DMS153 (cell line): ENCODE data around the gene PRKN.

Experiments
- DNase-seq: peaks from one replicate; lab custom pipeline; 2025; lab: John Stamatoyannopoulos, UW

The PRKN gene

DNA sequence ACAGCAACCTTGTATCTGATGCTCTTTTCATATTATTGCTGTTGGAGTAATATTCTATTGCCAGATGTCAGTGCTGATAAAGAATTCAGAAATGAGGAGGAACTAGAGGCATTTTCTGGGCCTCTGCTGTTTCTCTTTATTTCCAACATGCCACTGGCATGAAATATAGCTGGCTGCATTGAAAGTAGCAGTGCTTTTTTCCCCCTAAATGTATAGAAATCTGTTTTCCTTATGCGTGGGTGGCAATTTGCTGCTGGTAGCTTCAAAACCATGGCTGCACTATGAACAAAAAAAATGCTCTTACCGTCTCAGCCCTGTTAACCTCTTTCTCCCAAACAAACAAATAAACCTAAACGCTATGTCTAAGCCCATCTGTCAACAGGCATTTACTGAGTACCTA lies 1011.4 kb downstream of the PRKN start:
- no peak for DNase-seq

DNA sequence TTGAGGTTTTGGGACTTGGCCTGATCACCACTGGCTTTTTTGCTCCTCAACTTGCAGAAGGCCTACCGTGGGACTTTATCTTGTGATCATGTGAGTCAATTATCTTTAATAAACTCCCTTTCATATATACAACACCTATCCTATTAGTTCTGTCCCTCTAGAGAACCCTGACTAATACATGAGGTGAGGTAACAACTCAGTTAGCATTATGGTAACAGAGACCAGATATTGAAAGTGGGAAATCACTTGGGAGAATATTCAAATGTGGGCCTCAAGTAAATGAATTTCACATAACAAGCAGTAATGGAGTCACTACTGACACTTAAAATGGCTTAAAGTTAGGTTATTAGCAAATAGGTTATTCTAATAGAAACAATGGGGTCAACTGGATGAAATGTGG lies 1015.6 kb downstream of the PRKN start:
- no peak for DNase-seq

DNA sequence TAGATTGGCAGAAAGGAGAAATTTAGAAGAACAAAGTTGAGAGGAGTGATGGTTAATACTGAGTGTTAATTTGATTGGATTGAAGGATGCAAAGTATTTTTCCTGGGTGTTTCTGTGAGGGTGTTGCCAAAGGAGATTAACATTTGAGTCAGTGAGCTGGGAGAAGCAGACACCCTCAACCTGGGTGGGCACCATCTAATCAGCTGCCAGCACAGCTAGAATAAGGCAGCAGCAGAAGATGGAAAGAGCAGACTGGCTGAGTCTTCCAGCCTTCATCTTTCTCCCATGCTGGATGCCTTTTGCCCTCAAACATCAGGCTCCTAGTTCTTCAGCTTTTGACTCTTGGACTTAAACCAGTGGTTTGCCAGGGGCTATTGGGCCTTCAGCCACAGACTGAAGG lies 1016.1 kb downstream of the PRKN start:
- DNase-seq = no peak

GRCh38 chr6:161710698-161711097 lies 1016.9 kb downstream of the PRKN start:
- no peak for DNase-seq

GRCh38 chr6:161701056-161701455 lies 1026.5 kb downstream of the PRKN start:
- DNase-seq = no peak

DNA sequence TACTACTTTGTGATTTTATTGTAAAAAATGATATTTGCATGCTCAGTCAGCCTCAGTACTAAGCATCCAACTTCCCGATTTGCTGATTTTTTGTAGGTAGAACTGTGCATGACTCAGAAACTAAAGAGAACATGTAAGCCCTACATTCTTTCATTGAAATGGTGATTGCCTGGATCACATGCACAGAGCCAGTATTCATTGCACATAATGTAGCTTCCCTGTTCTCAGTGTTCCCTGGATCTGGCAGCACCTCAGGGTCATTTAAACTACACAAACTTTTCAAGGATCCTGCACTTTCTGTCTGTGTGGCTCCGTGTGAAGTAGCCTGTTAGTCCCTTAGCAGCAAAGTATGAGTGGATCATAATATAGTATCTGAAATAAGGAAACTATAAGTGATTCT lies 1030.8 kb downstream of the PRKN start:
- no peak for DNase-seq

DNA sequence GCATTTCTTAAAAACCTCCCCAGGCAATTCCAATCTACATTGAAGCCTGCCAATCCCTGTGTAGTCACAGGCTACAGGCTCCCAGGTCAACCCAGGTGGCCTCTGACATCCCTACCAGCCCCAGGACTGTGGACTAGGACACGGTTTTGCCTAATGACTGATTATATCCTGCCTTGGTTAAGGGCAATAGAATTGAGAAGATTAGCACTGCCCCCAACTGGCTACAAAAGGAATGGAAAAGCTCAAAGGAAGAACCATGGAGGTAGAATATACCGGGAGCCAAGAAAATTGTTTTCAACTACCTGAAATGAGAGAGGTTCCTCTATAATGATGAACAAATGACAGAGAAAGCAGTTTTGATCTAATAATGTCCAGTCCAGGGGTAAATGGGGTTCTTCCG lies 1032.6 kb downstream of the PRKN start:
- DNase-seq = no peak

- no peak for DNase-seq
Measured at GRCh38 chr6:161686655-161687054, 1040.9 kb downstream of the PRKN start.

GRCh38 chr6:161684731-161685475 lies 1042.7 kb downstream of the PRKN start:
- DNase-seq = no peak

DNA sequence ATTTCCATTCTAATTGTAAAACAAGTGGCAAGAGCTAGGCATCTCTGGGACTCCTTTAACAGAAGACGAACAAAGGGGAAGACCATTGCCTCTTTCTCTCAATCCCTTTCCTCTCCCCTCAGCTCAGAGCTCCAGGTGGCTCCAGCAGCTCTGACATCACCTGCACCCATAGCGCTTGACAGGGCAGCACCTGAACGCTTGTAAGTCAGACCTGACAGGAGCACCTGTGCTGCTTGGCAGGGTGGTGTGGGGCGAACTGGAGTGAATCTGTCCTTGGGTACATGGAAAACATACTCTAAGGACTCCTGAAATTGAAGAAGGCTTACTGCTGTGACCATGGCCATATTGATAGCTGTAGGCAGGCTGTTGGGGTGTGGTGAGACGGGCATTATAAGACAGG lies 1044.2 kb downstream of the PRKN start:
- DNase-seq = no peak

GRCh38 chr6:161682982-161683381 lies 1044.6 kb downstream of the PRKN start:
- no peak for DNase-seq

DNA sequence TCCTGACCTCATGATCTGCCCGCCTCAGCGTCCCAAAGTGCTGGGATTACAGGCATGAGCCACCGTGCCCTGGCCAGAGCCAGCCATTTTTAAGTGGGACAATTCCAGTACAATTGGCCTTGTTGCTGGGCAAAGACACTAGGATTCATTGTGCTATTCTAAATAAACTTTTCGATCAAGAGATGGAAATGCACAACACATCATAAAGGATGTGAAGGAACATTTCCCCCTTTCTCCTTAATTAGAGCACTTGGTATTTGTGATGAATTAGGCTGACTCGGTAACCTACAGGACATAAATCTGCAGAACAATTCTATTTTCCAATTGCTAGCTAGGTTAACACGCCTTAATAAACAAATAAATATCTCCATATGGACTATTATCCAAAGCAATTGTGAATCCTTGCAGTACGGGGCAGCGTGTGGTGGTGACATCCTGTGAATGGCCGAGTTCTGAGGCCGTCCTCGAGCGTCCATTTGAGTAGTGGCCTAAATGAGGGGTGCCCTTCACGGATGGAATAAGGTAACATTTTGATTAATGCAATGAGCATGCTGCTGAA lies 1047.5 kb downstream of the PRKN start:
- no peak for DNase-seq

GRCh38 chr6:161677188-161677587 lies 1050.4 kb downstream of the PRKN start:
- DNase-seq = no peak

- DNase-seq = no peak
Measured at GRCh38 chr6:161676586-161676985, 1051.0 kb downstream of the PRKN start.

- no peak for DNase-seq
Measured at GRCh38 chr6:161674930-161675682, 1052.5 kb downstream of the PRKN start.

DNA sequence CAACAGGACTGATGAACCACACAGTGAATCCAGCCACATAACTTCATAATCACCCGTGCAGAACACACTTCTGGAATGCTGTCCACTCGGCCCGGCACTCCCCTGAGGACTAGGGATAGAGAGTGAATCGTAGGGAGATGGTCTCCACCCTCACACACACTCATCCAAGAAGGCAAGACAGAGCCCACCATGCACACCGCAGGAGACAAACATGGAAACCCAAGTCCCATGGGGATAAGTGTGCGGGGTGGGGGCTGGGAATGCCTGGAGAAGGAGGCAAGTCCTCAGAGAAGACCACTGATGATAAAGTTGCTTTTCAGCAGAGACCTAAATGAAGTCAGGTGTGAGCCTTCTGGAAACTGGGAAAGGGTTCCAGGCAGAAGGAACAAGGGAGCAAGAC lies 1054.5 kb downstream of the PRKN start:
- DNase-seq = no peak

GRCh38 chr6:161671117-161671516 lies 1056.4 kb downstream of the PRKN start:
- DNase-seq = no peak

GRCh38 chr6:161668665-161669064 lies 1058.9 kb downstream of the PRKN start:
- no peak for DNase-seq

DNA sequence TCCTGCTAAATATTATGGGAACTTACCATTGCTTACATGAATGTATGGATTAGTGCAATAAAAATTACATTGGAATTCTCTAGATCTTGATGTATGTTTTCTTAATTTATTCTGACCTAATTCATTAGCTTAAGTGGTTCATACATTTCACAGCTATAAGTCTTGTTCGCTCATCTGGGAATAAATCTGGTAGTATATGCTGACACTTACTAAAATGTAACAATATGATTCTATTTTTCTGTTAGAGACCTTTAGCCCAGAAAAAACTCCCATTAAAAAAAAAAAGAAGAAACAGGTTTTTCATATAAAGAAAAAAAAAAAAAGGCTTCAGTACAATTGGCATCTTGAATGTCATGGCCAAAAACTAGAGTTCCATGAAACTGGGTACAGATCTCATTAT lies 1059.6 kb downstream of the PRKN start:
- no peak for DNase-seq

- no peak for DNase-seq
Measured at GRCh38 chr6:161663682-161664081, 1063.9 kb downstream of the PRKN start.

DNA sequence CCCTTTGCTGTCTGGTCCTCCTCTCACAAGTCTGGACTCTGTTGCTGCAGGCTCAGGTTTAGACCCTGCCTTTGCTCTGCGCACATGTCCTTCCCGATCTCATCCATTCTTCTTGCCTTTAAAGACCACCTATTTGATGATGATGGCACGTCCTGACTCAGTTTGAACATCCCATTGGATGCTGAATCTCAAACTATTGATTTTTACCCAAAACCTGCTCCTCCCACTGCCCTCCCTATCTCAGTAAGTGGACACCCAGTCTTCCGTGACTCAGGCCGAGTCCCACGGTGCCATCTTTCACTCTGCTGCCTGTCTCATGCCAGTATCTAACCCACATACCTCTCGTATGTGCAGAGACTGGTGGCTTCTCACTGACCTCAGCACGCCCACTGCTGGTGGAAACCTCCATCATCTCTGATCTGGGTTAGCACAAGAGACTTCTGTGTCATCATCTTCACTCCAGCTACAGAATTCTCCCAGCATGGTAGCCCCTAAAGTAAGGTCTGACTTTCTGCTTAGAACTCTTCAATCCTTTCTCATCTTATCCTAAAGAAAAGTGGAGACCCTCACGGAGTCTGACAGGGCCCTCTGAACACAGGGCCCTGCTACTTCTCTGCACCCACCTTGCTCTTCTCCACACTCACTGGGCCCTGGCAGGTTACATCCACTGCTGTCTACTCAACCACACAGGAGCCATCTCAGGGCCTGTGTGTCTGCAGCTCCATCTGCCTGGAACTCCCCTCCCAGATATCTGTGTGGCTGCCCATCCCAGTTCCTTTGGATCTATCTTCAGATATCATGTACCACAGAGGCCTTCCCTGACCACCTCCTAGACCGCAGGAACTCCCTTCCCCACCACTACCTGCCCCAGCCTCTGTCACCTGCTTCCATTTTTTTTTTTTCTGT lies 1066.6 kb downstream of the PRKN start:
- DNase-seq = no peak

- DNase-seq = no peak
Measured at GRCh38 chr6:161658211-161658610, 1069.4 kb downstream of the PRKN start.
